Breast epithelium (tissue), 4 donors: ENCODE measurements around the gene CRB2. TPM values are rescaled to one million over a fixed set of nuclear protein-coding genes. Genes with fewer than 3 reads are reported as not detected.

Experiments
- DNase-seq, 2 donors: peaks; one replicate each; pipeline ENCODE4 v3.0.0-alpha.2; 2019; ENCODE audit warnings: low spot score in 2 of 2
- H3K27ac ChIP-seq, 2 donors: fragments of 200-600 bp; sonication (generic) in 1 of 2; one replicate each; pipeline ENCODE4 v1.5.1; 2016 to 2019; ENCODE audit warnings: mild to moderate bottlenecking in 1 of 2
- H3K27me3 ChIP-seq, 2 donors: fragments of 200-600 bp; sonication (generic) in 1 of 2; one replicate each; pipeline versions ENCODE4 v1.5.1 to v1.6.0; 2017 to 2019; ENCODE audit warnings: control low read depth in 1 of 2, mild to moderate bottlenecking in 1 of 2
- H3K36me3 ChIP-seq: fragments of 200-600 bp; one replicate; pipeline ENCODE4 v1.5.1; 2019
- H3K4me1 ChIP-seq, 2 donors: fragments of 200-600 bp; sonication (generic); one replicate each; pipeline ENCODE4 v1.5.1; 2016 to 2019; ENCODE audit warnings: control low read depth in 1 of 2
- H3K4me3 ChIP-seq, 3 donors: fragments of 200-600 bp; sonication (generic); 1 replicate in 2 of 3; 2 replicates in 1 of 3; pipeline ENCODE4 v1.5.1; 2016 to 2019; ENCODE audit warnings: mild to moderate bottlenecking in 3 of 3, moderate library complexity in 2 of 3
- H3K9me3 ChIP-seq, 2 donors: fragments of 200-600 bp; sonication (generic) in 1 of 2; one replicate each; pipeline ENCODE4 v1.5.1; 2016 to 2019; ENCODE audit warnings: control low read depth in 1 of 2
- POLR2A ChIP-seq: fragments of 450-650 bp; IDR thresholded peaks from one replicate; pipeline ENCODE4 v1.6.1; 2016; ENCODE audit warnings: antibody characterized with exemption, mild to moderate bottlenecking, moderate library complexity
- POLR2AphosphoS5 ChIP-seq, 3 donors: sonication (generic); formaldehyde crosslinking; IDR thresholded peaks; one replicate each; pipeline ENCODE4 v1.6.1; 2017; ENCODE audit warnings: antibody characterized with exemption in 3 of 3
- intact Hi-C: fragments of 100-400 bp; cut with DNase I; formaldehyde crosslinking; loops from one replicate; pipeline ENCODE4 v1.15.1; 2023; ENCODE audit warnings: low total_unique reads
- total RNA-seq, 3 donors: library from RNA; depleted of rRNA; stranded (reverse); fragments of >200 nt; gene quantifications; one replicate each; pipeline ENCODE4 v1.1.0, GENCODE V29; 2016
- TF ChIP-seq, protein P1 (sequence below), 3 donors: fragments of 450-650 bp; IDR thresholded peaks; one replicate each; pipeline ENCODE4 v1.5.1; 2016 to 2017; ENCODE audit warnings: antibody characterized with exemption in 3 of 3, mild to moderate bottlenecking in 3 of 3, moderate library complexity in 3 of 3

Gene CRB2
- total RNA-seq, 3 donors from 2014 or later, result under 0.01 to 2.3 TPM; not detected in 1

DNA sequence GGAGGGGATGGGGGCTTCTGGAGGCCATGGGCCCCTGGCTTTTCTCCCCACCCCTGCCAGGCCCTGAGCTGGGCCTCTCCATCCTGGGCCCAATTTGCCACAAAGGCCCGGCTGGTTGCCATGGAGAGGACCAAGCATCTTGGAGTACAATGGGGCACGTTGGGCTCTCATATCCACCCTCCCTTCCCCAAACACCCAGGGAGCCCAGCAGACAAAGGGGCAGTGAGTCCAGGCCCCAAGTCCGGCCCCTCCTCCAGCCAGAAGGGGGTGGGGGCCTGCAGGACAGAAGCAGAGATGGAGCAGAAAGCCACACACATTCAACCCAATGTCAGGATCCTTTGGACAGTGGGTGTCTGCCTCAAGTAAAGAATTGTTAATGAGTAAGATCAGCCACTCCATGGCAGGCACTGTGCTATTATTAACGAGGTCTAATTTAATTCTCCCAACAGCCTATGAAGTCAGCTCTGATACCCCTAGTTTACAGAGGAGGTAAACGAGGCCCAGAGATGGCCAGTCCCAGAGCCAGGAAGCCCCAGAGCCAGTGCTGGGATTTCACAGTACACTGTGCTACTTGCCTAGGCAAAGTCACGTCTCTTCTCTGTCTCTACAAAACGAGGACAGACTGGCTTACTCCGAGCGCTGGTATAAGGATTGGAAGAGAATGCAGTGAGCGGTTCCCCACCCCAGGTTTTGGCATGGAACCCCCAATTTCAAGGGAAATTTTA, 2.3 kb downstream of the CRB2 start:
- Histone ChIP-seq H3K9me3 (no peaks in the 10 kb centered on the region), H3K27me3 (no peaks in the 10 kb centered on the region), H3K27ac (no peak overlapping the region), H3K4me3 (no peak overlapping the region), H3K4me1 (no peaks in the 10 kb centered on the region), H3K36me3 (no peaks in the 10 kb centered on the region)
- intact Hi-C loops, result no loop called here
- TF ChIP-seq POLR2A (no peak), POLR2AphosphoS5 (IDR thresholded peaks at IDR 0.05) (no peak)
- TF ChIP-seq, protein P1, sequence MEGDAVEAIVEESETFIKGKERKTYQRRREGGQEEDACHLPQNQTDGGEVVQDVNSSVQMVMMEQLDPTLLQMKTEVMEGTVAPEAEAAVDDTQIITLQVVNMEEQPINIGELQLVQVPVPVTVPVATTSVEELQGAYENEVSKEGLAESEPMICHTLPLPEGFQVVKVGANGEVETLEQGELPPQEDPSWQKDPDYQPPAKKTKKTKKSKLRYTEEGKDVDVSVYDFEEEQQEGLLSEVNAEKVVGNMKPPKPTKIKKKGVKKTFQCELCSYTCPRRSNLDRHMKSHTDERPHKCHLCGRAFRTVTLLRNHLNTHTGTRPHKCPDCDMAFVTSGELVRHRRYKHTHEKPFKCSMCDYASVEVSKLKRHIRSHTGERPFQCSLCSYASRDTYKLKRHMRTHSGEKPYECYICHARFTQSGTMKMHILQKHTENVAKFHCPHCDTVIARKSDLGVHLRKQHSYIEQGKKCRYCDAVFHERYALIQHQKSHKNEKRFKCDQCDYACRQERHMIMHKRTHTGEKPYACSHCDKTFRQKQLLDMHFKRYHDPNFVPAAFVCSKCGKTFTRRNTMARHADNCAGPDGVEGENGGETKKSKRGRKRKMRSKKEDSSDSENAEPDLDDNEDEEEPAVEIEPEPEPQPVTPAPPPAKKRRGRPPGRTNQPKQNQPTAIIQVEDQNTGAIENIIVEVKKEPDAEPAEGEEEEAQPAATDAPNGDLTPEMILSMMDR (IDR thresholded peaks at IDR 0.05), result no peak
- DNase-seq, result no peak

DNA sequence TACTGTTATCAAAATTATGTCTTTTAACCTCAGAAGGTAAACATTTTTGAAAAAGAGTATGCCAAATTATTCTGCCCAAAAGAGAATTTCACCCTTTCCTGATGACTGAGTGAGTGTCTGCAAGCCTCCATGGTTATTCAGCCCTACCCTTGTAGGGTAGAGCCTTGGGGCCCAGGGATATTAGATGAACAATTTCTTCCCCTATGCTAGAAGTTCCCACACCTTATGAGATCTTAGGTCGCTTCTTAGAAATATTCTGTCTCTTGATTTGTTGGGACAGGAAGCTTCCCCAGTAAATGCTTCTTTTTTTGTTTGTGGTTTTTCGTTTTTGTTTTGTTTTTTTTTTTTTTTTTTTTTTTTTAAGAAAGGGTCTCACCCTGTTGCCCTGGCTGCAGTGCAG, 3.1 kb downstream of the CRB2 start:
- H3K9me3 ChIP-seq, result no peaks in the 10 kb centered on the region

DNA sequence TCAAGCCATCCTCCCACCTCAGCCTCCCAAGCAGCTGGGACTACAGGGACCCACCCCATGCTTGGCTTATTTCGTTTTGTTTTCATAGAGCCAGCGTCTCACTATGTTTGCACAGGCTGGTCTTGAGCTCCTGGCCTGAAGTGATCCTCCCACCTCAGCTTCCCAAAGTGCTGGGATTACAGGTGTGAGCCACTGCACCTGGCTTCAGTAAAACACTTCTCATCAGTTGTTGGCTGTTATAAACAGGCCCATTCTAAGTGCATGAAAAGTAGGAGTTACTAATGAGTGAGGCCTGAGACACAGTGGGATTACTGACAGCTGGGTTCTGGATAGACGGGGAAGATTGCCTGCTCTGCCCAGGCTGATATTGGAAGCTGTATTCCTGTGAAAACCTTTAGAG, 3.5 kb downstream of the CRB2 start:
- Histone ChIP-seq H3K9me3 (no peaks in the 10 kb centered on the region), H3K36me3 (no peaks in the 10 kb centered on the region), H3K27me3 (no peaks in the 10 kb centered on the region), H3K4me3 (no peak overlapping the region), H3K27ac (no peak overlapping the region), H3K4me1 (no peaks in the 10 kb centered on the region)
- TF ChIP-seq POLR2AphosphoS5 (IDR thresholded peaks at IDR 0.05), result no peak
- no peak for TF ChIP-seq POLR2A
- TF ChIP-seq, protein P1 (IDR thresholded peaks at IDR 0.05), result no peak
- intact Hi-C loops, result no loop called here
- DNase-seq, result no peak

More for the DNA sequence above, 3.1 kb downstream of the CRB2 start:
- intact Hi-C loops, result no loop called here
- Histone ChIP-seq H3K4me3 (no peak overlapping the region), H3K27me3 (no peaks in the 10 kb centered on the region), H3K27ac (no peak overlapping the region), H3K36me3 (no peaks in the 10 kb centered on the region), H3K4me1 (no peaks in the 10 kb centered on the region)
- no peak for TF ChIP-seq POLR2AphosphoS5 (IDR thresholded peaks at IDR 0.05)
- TF ChIP-seq, protein P1 (IDR thresholded peaks at IDR 0.05), result no peak
- TF ChIP-seq POLR2A, result no peak
- no peak for DNase-seq

DNA sequence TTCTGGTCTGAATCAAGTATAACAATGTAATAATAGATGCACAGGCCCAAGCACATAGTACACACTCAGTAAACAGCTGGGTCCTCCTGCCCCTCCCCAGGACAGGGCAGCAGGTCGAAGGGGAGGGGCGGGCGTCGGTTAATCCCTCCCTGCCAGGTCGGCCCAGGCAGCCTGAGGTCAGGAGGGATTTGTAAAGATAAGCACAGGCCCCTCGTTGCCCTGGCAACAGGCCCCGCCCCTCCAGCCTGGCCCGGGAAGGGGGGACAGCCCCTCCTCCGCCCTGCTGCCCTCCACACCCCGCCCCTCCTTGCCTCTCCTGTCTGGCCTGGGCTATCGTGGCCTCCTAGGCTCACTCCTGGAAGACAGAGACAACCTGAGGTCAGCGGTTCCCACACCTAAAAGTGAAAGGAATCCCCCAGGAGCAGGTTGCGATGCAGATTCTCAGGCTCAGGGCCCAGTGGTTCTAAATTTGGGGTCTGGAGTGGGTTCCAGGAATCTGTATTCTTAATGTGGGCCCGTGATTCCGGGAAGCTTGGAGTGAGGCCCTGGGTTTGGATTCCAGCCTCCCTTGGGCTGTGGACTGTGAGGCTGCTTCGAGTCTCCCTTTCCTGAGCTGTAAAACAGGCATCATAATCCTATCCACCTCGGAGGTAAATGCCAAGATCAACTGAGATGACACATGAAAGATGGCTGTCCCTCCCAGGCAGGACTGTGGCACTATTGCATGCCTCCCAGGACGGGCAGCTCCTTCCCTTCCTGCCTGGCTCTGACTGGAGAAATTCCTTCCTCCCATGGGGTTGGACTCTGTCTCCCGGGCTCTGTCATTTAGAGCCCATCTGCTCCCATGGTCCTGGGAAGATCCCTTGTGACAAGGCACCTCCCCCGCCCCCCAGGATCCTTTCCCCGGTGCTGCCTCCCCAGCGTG, 4.4 kb downstream of the CRB2 start:
- no peaks in the 10 kb centered on the region for H3K4me1 ChIP-seq
- intact Hi-C loops, result loop anchor here (10.0 kb wide), 1 partner anchor 1336 kb away; no protein-coding TSS in a partner anchor

More for the DNA sequence above, 4.4 kb downstream of the CRB2 start:
- Histone ChIP-seq H3K9me3 (no peaks in the 10 kb centered on the region), H3K36me3 (no peaks in the 10 kb centered on the region), H3K27me3 (no peaks in the 10 kb centered on the region), H3K27ac (no peak overlapping the region), H3K4me3 (no peak overlapping the region)
- TF ChIP-seq POLR2AphosphoS5 (IDR thresholded peaks at IDR 0.05), result no peak
- TF ChIP-seq, protein P1 (IDR thresholded peaks at IDR 0.05), result no peak
- TF ChIP-seq POLR2A, result no peak
- DNase-seq, result no peak
